ENCODE measurements around the gene VPS37C.
A peak's percentile ranks its signal among the peaks of the same experiment; 100 is the strongest.

Gene VPS37C

DNA sequence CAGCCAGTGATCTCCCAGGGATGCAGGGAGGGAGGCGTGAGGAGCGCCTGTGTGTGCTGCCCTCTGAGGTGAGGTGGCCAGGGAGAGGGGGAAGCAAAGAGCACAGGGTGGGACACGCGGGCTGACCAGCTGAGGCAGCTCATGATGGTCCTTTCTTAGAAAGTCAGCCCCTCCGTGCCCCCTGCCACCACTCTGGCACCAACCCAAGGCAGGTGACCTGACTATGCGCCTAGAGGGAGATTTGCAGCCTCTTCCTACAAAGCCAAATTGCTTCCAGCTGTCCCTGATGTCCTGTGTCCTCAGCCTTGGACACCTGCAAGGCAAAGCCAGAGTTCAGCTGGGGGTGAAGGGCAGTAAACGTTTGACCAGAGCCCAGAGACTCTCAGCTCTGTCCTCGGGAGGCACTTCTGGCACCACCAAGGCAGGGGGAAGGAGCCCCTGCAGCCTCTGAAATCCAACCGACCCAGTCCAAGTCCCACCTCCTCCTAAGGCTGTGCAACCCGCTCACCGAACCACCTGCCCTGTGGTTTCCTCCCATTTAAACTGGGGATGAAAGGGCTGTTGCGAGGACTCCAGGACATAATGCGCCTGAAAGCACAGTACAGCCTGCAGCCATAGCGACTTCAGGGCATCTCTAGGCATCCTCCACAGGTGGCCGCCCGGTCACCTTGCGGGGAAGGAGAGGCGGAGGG, 32.1 kb downstream of the VPS37C start:
- no peak overlapping the region for H3K27ac Mint-ChIP-seq
- H3K4me1 Mint-ChIP-seq, result peaks cover 6% of the 10 kb centered on the region
- peaks cover 4% of the 10 kb centered on the region for H3K36me3 Mint-ChIP-seq
- H3K27me3 Mint-ChIP-seq, result no peaks in the 10 kb centered on the region
- ATAC-seq (ENCODE audit: low read depth) (no peak), DNase-seq (ENCODE audit: low spot score in 2 of 2) (no peak)
- H3K9me3 Mint-ChIP-seq, result no peaks in the 10 kb centered on the region
- H3K4me3 Mint-ChIP-seq, result no peak overlapping the region

DNA sequence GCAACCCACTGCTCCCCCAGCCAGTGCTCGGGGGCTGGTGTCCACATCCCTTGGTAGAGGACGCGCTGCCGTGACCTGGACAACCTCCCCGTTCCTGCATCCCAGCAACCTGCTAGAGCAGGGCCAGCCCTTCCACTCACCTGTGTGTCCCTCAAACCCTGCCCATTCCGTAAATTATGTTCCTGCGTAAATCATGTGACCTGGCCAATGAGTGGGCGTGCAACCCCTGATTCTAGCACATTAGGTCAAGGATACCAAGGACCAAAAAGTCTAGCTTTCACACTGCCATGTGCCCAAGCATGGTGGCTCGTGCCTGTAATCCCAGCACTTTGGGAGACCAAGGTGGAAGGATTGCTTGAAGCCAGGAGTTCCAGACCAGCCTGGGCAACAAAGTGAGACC, 33.2 kb downstream of the VPS37C start:
- Mint-ChIP-seq H3K9me3 (no peaks in the 10 kb centered on the region), H3K27me3 (no peaks in the 10 kb centered on the region), H3K4me1 (peaks cover 7% of the 10 kb centered on the region), H3K27ac (no peak overlapping the region), H3K36me3 (peaks cover 2% of the 10 kb centered on the region), H3K4me3 (no peak overlapping the region)
- no peak for ATAC-seq (ENCODE audit: low read depth)
- DNase-seq (ENCODE audit: low spot score in 2 of 2), result no peak

GRCh38 chr11:61126256-61126655, 35.0 kb downstream of the VPS37C start:
- no peaks in the 10 kb centered on the region for H3K9me3 Mint-ChIP-seq
- no peak for DNase-seq (ENCODE audit: low spot score in 2 of 2)
- no peaks in the 10 kb centered on the region for H3K27me3 Mint-ChIP-seq
- H3K4me1 Mint-ChIP-seq, result peaks cover 7% of the 10 kb centered on the region
- H3K4me3 Mint-ChIP-seq, result no peak overlapping the region
- no peak overlapping the region for H3K27ac Mint-ChIP-seq
- H3K36me3 Mint-ChIP-seq, result no peaks in the 10 kb centered on the region
- no peak for ATAC-seq (ENCODE audit: low read depth)

GRCh38 chr11:61125310-61125684, 35.9 kb downstream of the VPS37C start:
- Mint-ChIP-seq H3K4me3 (no peak overlapping the region), H3K27ac (no peak overlapping the region), H3K4me1 (peaks cover 7% of the 10 kb centered on the region), H3K27me3 (no peaks in the 10 kb centered on the region), H3K9me3 (no peaks in the 10 kb centered on the region), H3K36me3 (no peaks in the 10 kb centered on the region)
- DNase-seq (ENCODE audit: low spot score in 2 of 2) (no peak), ATAC-seq (ENCODE audit: low read depth) (no peak)

GRCh38 chr11:61124574-61125309, 36.5 kb downstream of the VPS37C start:
- DNase-seq (ENCODE audit: low spot score in 2 of 2) (no peak), ATAC-seq (ENCODE audit: low read depth) (no peak)
- Mint-ChIP-seq H3K27me3 (no peaks in the 10 kb centered on the region), H3K36me3 (no peaks in the 10 kb centered on the region), H3K27ac (no peak overlapping the region), H3K4me1 (peaks cover 3% of the 10 kb centered on the region), H3K4me3 (no peak overlapping the region), H3K9me3 (no peaks in the 10 kb centered on the region)

DNA sequence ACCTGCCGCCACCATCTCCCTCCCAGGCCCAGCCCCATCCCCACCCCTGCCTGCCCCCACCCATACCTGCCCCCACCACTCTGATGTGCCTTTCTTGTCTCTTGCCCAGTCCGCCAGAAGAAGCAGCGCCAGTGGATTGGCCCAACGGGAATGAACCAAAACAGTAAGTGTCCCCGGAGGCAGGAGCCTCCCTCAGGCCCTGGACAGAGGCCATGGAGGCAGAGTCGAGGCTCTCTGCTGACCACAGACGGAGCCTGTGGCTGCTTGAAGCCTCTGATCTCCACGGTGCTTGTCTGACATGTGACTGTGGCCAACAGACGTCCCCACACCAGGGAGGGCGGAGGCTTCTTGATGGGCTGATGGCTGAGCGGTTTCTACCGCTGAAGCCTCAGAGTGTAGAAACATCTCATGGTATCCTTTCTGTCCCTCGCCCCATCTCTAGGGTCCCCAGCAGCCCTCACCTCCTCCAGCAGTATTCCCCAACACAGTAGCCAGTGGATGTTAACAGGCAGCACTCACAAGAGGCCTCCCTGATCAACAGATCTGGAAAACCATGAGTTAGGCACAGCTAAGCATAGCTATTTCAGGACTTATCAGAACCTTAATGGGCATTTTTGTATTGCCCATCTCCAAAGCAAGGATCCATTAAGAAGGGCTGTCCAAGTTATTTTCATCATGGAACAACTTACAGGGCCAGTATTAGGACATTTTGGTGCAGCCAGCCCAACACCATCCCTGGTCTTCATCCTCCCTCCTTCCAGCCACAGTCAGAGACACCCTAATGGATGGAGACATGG, 37.3 kb downstream of the VPS37C start:
- Mint-ChIP-seq H3K36me3 (no peaks in the 10 kb centered on the region), H3K27ac (peak overlapping the region; percentile 46), H3K4me3 (no peak overlapping the region), H3K27me3 (no peaks in the 10 kb centered on the region), H3K9me3 (no peaks in the 10 kb centered on the region), H3K4me1 (peaks cover 2% of the 10 kb centered on the region)
- ATAC-seq (ENCODE audit: low read depth) (no peak), DNase-seq (ENCODE audit: low spot score in 2 of 2) (no peak)

DNA sequence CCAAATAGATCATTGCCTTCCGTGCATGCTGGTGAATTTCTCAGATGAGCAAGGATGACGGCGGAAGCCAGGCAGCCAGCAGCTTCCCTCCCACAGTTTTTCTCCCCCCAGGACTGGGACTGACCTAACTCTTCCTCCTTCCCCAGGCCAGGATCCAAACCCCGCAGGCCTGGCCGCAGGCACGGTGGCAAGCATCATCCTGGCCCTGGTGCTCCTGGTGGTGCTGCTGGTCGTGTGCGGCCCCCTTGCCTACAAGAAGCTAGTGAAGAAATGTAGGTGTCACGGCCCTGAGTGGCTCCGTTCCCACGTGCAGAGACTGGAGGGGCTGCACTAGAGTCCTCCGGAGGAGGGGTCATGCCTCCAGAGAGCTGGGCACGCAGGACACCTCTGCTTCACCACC, 38.5 kb downstream of the VPS37C start:
- H3K27me3 Mint-ChIP-seq, result no peaks in the 10 kb centered on the region
- H3K9me3 Mint-ChIP-seq, result no peaks in the 10 kb centered on the region
- DNase-seq (ENCODE audit: low spot score in 2 of 2), result no peak
- H3K4me1 Mint-ChIP-seq, result peaks cover 2% of the 10 kb centered on the region
- no peak for ATAC-seq (ENCODE audit: low read depth)
- H3K27ac Mint-ChIP-seq, result no peak overlapping the region
- no peaks in the 10 kb centered on the region for H3K36me3 Mint-ChIP-seq
- H3K4me3 Mint-ChIP-seq, result no peak overlapping the region

GRCh38 chr11:61121917-61122316, 39.3 kb downstream of the VPS37C start:
- Mint-ChIP-seq H3K27me3 (peaks cover under 1% of the 10 kb centered on the region), H3K36me3 (no peaks in the 10 kb centered on the region), H3K4me3 (no peak overlapping the region), H3K4me1 (peaks cover 2% of the 10 kb centered on the region), H3K27ac (no peak overlapping the region), H3K9me3 (no peaks in the 10 kb centered on the region)
- DNase-seq (ENCODE audit: low spot score in 2 of 2) (no peak), ATAC-seq (ENCODE audit: low read depth) (no peak)

DNA sequence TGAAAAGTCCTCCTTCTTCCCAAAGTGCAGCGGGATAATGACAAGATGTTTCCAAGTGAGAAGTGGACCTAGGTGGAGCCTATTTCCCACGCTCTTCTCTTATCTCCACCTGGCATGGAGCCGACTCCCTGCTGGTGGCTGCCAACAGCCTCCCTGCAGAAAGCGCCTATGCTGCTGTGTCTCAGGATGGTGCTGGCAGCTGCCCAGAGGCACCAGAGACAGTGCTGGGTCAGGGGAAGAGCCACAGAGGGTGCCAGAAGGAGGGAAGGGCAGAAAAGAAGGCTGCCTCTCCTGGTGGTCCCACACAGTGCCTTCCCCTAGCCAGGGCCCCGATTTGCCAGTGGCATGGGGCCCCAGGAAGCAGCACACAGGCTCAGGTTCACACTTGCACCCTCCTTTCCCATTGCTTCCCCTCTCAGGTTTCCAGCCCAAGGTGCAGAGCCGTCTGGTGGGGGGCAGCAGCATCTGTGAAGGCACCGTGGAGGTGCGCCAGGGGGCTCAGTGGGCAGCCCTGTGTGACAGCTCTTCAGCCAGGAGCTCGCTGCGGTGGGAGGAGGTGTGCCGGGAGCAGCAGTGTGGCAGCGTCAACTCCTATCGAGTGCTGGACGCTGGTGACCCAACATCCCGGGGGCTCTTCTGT, 39.9 kb downstream of the VPS37C start:
- DNase-seq (ENCODE audit: low spot score in 2 of 2) (no peak), ATAC-seq (ENCODE audit: low read depth) (no peak)
- peaks cover 2% of the 10 kb centered on the region for H3K36me3 Mint-ChIP-seq
- H3K4me1 Mint-ChIP-seq, result peaks cover 8% of the 10 kb centered on the region
- peaks cover 6% of the 10 kb centered on the region for H3K27me3 Mint-ChIP-seq
- H3K27ac Mint-ChIP-seq, result no peak overlapping the region
- H3K4me3 Mint-ChIP-seq, result no peak overlapping the region
- no peaks in the 10 kb centered on the region for H3K9me3 Mint-ChIP-seq

DNA sequence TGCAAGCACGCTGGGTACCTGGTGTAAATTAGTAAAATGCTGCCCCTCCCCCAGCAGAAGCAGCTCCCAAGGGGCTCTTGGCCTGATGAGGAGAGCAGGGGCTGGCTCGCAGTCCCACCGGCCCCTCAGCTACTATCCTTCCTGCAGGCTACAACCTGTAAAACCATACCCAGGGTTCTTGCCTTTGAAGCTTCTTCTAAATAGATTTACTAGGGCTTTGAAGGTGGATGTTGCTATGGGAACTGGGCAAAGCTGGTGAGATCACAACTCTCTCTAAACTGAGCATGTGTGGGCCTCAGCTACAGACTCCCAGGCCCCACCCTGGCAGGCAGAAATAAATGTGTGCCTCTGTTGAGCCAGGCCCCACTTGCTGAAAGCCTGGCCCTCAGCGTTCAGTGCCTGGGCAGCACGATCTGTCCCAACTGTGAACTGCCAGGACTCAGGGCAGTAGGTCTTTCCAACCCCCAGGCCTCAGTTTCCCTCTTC, 40.5 kb downstream of the VPS37C start:
- Mint-ChIP-seq H3K36me3 (peaks cover 2% of the 10 kb centered on the region), H3K27ac (no peak overlapping the region), H3K27me3 (peaks cover 8% of the 10 kb centered on the region), H3K4me3 (no peak overlapping the region), H3K9me3 (no peaks in the 10 kb centered on the region), H3K4me1 (peaks cover 10% of the 10 kb centered on the region)
- ATAC-seq (ENCODE audit: low read depth), result no peak
- no peak for DNase-seq (ENCODE audit: low spot score in 2 of 2)

DNA sequence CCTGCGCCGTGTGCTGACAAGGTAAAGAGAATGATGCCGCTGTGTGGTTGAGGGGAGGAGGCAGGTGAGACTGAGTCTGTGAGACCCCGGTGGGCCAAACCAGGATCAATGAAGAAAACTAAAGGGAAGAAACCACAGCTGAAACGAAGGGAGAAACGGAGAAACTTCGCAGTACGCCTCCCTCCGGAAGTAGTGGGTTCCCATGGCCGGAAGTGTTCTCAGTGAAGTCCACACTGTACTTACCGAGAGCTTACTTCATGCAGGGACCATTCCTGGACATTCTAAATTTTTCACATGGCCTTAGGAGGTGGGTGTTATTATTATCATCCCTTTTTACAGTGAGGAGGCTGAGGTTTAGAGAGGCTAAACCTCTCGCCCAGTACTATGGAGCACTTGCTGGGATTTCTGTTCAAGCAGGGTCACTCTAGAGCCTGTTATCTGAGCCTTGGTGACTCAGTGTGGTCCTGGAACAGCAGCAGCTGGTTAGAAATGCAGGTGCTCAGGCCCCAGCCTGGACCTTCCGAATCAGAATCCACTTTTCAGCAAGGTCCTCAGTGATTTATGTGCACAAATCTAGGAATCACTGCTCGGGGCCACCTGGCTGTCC, 41.0 kb downstream of the VPS37C start:
- Mint-ChIP-seq H3K9me3 (no peaks in the 10 kb centered on the region), H3K4me1 (peaks cover 10% of the 10 kb centered on the region), H3K36me3 (peaks cover 2% of the 10 kb centered on the region), H3K27me3 (peaks cover 8% of the 10 kb centered on the region), H3K4me3 (no peak overlapping the region), H3K27ac (no peak overlapping the region)
- no peak for ATAC-seq (ENCODE audit: low read depth)
- DNase-seq (ENCODE audit: low spot score in 2 of 2), result no peak

DNA sequence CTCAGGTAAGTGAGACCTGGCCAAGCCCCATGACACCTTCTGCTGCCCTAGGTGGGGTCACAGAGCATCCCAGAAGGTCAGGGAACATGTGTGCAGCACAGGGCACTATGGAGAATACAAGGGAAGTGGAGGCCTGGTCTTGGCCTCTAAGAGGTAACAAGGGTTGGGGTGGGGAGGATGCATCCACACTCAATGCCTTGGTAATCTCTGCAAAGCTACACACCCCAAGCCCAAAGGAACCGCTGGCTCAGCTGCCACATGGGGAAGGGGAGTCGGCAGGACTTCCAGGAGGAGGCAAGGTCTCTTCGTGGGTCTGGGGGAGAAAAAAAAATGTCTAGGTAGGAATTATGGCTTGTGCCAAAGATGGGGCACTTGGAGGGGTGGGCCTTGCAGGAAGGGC, 41.7 kb downstream of the VPS37C start:
- H3K9me3 Mint-ChIP-seq, result no peaks in the 10 kb centered on the region
- peaks cover 2% of the 10 kb centered on the region for H3K36me3 Mint-ChIP-seq
- no peak for DNase-seq (ENCODE audit: low spot score in 2 of 2)
- H3K4me1 Mint-ChIP-seq, result peaks cover 16% of the 10 kb centered on the region
- peaks cover 8% of the 10 kb centered on the region for H3K27me3 Mint-ChIP-seq
- H3K4me3 Mint-ChIP-seq, result no peak overlapping the region
- H3K27ac Mint-ChIP-seq, result no peak overlapping the region
- ATAC-seq (ENCODE audit: low read depth), result no peak

GRCh38 chr11:61119055-61119454, 42.2 kb downstream of the VPS37C start:
- DNase-seq (ENCODE audit: low spot score in 2 of 2), result no peak
- no peak overlapping the region for H3K27ac Mint-ChIP-seq
- no peak overlapping the region for H3K4me3 Mint-ChIP-seq
- peaks cover 15% of the 10 kb centered on the region for H3K4me1 Mint-ChIP-seq
- no peaks in the 10 kb centered on the region for H3K9me3 Mint-ChIP-seq
- ATAC-seq (ENCODE audit: low read depth), result no peak
- H3K27me3 Mint-ChIP-seq, result peaks cover 8% of the 10 kb centered on the region
- H3K36me3 Mint-ChIP-seq, result peaks cover 2% of the 10 kb centered on the region
